ENCODE data around the gene LCN12.

LCN12 gene, protein sequence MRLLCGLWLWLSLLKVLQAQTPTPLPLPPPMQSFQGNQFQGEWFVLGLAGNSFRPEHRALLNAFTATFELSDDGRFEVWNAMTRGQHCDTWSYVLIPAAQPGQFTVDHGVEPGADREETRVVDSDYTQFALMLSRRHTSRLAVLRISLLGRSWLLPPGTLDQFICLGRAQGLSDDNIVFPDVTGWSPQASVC

GRCh38 chr9:136951541-136952320, at the start of gene LCN12:
Gene LCN12, plus strand, starts transcription at chr9:136952273. Its CDS starts 55 bp downstream, at chr9:136952328.
- no peak for DNase-seq

GRCh38 chr9:136903041-136903554, 49.0 kb upstream of the LCN12 start:
- DNase-seq: peak; percentile 76 to 89

GRCh38 chr9:136906266-136906665, 45.8 kb upstream of the LCN12 start:
- no peak for DNase-seq

- DNase-seq: no peak
Measured at GRCh38 chr9:136907011-136907914, 44.8 kb upstream of the LCN12 start.

DNA sequence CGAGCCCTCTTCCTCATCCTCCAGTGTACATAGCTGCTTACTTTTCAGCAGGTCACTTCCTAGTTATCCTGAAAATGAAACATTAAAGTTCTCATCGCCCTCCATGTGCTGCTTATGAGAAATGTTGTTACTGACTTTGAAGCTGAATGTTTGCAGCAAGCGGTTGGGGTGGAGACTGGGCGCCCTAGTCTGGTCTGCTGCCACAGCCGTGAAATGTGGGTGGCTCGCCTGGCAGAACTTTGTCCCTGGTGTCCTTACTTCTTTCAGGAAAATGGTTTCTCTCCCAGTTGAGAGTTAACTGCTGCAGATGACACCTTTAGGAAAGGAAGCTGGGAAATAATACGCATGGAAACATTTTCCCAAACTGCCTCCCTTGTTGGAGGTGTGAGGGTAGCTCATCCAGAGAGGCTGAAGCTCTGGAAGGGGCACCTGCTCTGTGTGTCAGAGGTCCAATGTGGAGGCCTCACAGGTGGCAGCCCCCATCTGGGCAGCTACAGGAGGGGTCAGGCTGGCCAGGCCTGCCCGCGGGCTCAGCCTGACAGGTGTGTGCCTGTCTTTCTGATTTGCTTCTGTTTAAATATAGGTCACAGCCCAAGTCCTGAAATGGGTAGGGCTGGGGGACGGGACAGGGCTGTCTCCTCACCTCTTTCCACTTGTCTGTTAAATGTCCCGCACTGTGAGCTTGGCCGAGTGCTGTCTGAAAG, 41.7 kb upstream of the LCN12 start:
- no peak for DNase-seq

GRCh38 chr9:136910901-136911245, 41.2 kb upstream of the LCN12 start:
- DNase-seq: no peak

DNA sequence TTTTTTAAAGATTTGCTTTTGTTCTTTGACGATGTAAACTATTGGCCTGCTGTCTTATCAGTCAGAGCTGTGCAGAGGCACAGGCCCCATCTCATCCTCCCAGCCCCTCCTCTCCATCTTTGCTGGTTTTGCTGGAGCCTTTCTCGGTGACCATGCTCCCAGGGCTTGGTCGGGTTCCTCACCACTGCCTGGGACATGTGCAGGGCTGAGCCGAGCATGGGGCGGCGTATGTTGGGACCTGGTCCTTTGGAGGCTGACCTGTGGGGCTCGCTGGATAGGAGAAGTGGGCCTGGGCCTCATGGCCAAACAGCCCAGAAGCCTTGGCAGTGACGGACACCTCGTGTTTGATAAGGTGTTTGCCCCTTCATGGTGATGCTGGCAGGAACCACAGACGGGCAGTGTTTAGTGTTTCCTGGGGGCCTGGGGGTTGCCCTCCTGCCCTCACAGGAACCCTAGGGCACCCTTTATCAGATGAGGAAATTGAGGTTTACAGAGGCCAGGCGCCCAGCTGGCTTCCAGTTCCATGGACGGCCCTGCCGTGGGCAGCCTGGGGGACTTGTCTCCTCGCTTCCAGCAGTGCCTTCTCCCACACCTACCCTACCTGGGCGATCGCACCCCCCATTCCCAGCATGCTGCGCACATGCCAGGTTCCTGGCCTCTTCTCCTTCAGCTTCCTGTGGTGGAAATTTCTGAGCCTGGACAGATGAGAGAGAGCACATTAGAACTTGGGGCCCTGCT, 38.2 kb upstream of the LCN12 start:
- no peak for DNase-seq

DNA sequence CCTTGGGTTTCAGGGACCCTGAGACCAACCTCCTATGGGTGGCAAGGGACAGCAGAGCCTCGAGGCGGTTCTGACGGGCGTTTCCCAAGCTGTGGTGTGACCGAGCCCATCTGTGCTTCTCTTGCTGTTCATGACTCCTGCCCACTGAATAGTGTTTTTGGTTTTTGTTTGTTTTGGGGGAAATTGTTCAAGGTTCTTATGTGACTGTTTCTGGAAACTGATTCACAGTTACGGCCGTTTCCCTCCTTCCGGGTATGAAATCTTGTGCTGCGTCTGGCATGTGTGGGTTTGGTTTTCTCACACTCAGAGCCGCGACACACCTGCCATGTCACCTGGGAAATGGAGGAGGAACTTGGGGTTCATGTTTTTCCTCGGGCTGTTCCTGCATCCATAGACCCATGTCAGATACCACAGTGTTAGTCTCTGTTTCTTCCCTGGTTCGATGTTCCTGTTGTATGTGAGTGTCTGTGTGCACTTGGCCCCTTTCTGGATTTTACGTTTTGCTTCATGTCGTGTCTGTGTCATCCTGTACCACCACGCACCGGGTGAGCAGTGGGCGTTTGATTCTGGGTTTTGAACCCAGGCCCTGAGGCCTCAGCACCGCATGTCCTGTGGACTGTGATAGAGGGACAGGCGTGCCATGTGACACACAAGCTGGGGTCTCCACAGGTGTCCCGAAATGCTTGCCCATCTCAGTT, 36.3 kb upstream of the LCN12 start:
- no peak for DNase-seq

- DNase-seq: no peak
Measured at GRCh38 chr9:136916330-136917184, 35.5 kb upstream of the LCN12 start.

- DNase-seq: no peak
Measured at GRCh38 chr9:136917902-136918301, 34.2 kb upstream of the LCN12 start.

- DNase-seq: no peak
Measured at GRCh38 chr9:136920069-136920468, 32.0 kb upstream of the LCN12 start.

DNA sequence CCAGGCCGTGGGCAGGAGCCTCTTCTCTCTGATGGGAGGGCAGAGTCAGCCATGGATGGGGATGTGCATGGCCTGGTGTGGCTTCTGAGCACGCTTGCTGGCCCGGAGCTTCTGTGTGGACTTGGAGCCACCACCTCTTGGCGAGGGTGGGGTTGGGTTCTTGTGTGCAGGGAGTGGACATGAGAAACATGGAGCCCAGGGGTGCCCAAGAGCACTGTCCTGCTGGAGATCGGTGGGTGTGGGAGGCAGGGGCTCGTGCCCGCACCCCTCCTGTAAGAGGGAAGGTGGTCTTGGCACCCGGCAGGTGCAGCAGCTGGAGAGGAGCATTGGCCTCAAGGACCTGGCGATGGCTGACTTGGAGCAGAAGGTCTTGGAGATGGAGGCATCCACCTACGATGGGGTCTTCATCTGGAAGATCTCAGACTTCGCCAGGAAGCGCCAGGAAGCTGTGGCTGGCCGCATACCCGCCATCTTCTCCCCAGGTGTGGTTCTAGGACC, 31.3 kb upstream of the LCN12 start:
- DNase-seq: no peak

DNA sequence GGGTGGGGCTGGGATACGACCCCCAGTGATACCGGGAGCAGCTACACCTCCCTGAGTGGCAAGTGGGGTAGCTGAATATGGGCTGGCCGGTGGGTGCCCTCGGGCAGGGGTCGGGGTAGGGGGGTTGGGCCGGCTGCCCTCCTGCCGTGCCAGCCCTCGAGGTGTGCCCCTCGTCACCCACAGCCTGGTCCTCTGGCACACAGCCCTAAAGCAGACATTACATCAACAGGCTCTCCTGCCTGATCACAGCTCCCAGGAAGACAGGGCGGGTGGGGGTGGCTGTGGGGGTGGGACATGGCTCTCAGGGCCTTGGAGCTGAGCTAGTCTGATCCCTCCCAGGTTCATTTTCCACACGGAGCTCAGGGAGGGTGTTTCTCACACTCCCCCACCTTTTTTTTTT, 30.8 kb upstream of the LCN12 start:
- no peak for DNase-seq

- no peak for DNase-seq
Measured at GRCh38 chr9:136921718-136922117, 30.4 kb upstream of the LCN12 start.

DNA sequence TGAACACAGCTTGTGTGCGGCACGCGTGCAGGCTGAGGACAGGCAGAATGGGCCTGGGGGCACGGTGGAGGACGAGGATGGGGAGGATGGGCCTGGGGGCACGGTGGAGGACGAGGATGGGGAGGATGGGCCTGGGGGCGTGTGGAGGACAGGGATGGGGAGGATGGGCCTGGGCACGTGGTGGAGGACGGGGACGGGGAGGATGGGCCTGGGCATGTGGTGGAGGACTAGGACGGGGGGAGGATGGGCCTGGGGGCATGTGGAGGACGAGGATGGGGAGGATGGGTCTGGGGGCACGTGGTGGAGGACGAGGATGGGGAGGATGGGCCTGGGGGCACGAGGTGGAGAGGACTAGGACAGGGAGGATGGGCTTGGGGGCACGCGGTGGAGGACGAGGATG, 29.5 kb upstream of the LCN12 start:
- DNase-seq: no peak

- DNase-seq: peak; percentile 20 to 50
Measured at GRCh38 chr9:136923881-136924280, 28.2 kb upstream of the LCN12 start.

GRCh38 chr9:136925414-136926153, 26.5 kb upstream of the LCN12 start:
- DNase-seq: no peak

DNA sequence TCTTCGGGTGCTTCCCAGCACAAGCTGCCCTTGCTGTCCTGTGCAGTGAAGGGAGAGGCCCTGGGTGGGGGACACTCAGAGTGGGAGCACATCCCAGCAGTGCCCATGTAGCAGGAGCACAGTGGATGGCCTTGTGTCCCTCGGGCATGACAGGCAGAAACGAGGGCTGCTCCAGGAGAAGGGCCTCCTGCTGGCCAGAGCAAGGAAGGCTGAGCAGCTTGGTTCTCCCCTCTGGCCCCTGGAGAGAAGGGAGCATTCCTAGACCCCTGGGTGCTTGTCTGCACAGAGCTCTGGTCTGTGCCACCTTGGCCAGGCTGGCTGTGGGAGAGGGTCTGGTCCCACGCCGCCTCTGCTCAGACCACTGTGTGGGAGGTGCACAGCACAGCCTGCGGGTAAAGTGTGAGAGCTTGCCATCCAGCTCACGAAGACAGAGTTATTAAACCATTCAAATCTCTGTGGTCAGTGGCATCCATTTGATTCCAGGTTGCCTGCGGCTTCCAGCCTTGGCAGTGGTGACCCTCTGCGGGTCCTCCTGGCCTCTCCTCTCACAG, 25.8 kb upstream of the LCN12 start:
- DNase-seq: no peak

DNA sequence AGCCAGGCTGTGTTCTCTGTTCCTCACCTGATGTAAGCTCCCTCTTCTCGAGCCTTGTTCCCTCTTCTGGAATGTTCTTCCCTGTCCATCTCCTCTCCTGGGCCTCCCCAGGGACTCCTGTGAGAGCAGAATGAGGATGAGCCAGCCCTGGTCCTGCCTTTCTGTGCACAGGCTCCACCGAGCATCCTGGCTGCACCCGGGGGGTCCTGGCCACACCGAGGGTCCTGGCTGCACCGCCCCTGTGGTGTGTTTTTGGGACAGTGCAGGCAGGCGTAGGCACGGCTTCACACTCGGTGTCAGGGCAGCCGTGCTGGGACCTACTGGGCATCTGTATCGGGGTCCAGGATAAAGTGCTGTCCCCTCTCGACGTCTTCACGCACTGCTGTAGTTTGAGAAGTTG, 25.3 kb upstream of the LCN12 start:
- DNase-seq: no peak
